ENCODE data around the gene ARPP19.
"Not testable (repeated sequence)": the region's sequence is repeated elsewhere in the genome, so short reads cannot be mapped to it uniquely, and the experiment has no call there.

The ARPP19 gene

GRCh38 chr15:52551186-52551585 lies 17.6 kb downstream of the ARPP19 start:
- DNase-seq = not testable (repeated sequence)

- no peak for DNase-seq
Measured at GRCh38 chr15:52546031-52546751, 22.6 kb downstream of the ARPP19 start.

- DNase-seq = no peak
Measured at GRCh38 chr15:52540374-52541012, 28.3 kb downstream of the ARPP19 start.

- DNase-seq = no peak
Measured at GRCh38 chr15:52537459-52537858, 31.4 kb downstream of the ARPP19 start.

- no peak for DNase-seq
Measured at GRCh38 chr15:52532427-52532826, 36.4 kb downstream of the ARPP19 start.

- DNase-seq = no peak
Measured at GRCh38 chr15:52529940-52530339, 38.9 kb downstream of the ARPP19 start.

GRCh38 chr15:52529341-52529924 lies 39.4 kb downstream of the ARPP19 start:
- DNase-seq = peak; percentile 31 to 37

- peak; percentile 75 to 78 for DNase-seq
Measured at GRCh38 chr15:52528564-52529340, 40.1 kb downstream of the ARPP19 start, which contains the start of gene MYO5A. TSS of gene MYO5A (minus strand) at chr15:52528880. CDS start at chr15:52528806, 74 bp downstream.

GRCh38 chr15:52527911-52528563 lies 40.8 kb downstream of the ARPP19 start:
- DNase-seq = peak; percentile 54 to 65

- DNase-seq = no peak
Measured at GRCh38 chr15:52527196-52527910, 41.5 kb downstream of the ARPP19 start.

GRCh38 chr15:52524223-52525136 lies 44.4 kb downstream of the ARPP19 start:
- DNase-seq = no peak

GRCh38 chr15:52523647-52524046 lies 45.2 kb downstream of the ARPP19 start:
- no peak for DNase-seq

GRCh38 chr15:52523192-52523591 lies 45.6 kb downstream of the ARPP19 start:
- no peak for DNase-seq

GRCh38 chr15:52521682-52522081 lies 47.1 kb downstream of the ARPP19 start:
- DNase-seq = no peak

- DNase-seq = no peak
Measured at GRCh38 chr15:52520421-52520820, 48.4 kb downstream of the ARPP19 start.

GRCh38 chr15:52518487-52519371 lies 50.1 kb downstream of the ARPP19 start:
- no peak for DNase-seq

- DNase-seq = no peak
Measured at GRCh38 chr15:52517014-52517413, 51.8 kb downstream of the ARPP19 start.

- DNase-seq = no peak
Measured at GRCh38 chr15:52515343-52515742, 53.5 kb downstream of the ARPP19 start.

GRCh38 chr15:52514482-52514881 lies 54.3 kb downstream of the ARPP19 start:
- no peak for DNase-seq

- not testable (repeated sequence) for DNase-seq
Measured at GRCh38 chr15:52512869-52513268, 56.0 kb downstream of the ARPP19 start.

All from activated CD4-positive, alpha-beta T cell treated with anti-CD3 and anti-CD28 coated beads, Interleukin-2, amount 50 U/mL, for 48 hours (primary cell).